Osteocyte (in vitro differentiated cells): ENCODE measurements around the gene SMIM33. TPM values are rescaled to one million over a fixed set of nuclear protein-coding genes. Genes with fewer than 3 reads are reported as not detected.
A peak's percentile ranks its signal among the peaks of the same experiment; 100 is the strongest.

ENCODE experiments used
- DNase-seq: peaks from one replicate; pipeline ENCODE4 v3.0.0; 2021; ENCODE audit warnings: mixed read lengths; ENCODE audit not compliant: unreplicated experiment; ENCODE audit errors: extremely low spot score
- H3K27ac Mint-ChIP-seq: one replicate; pipeline ENCODE4 v1.8.0; 2021; ENCODE audit warnings: mild to moderate bottlenecking, mixed read lengths; ENCODE audit not compliant: unreplicated experiment
- H3K27me3 Mint-ChIP-seq: one replicate; pipeline ENCODE4 v1.8.0; 2021; ENCODE audit warnings: mixed read lengths; ENCODE audit not compliant: unreplicated experiment
- H3K36me3 Mint-ChIP-seq: one replicate; pipeline ENCODE4 v1.8.0; 2021; ENCODE audit warnings: mixed read lengths; ENCODE audit not compliant: unreplicated experiment
- H3K4me1 Mint-ChIP-seq: one replicate; pipeline ENCODE4 v1.8.0; 2021; ENCODE audit warnings: mixed read lengths; ENCODE audit not compliant: unreplicated experiment
- H3K4me3 Mint-ChIP-seq: one replicate; pipeline ENCODE4 v1.8.0; 2021; ENCODE audit warnings: mild to moderate bottlenecking, moderate library complexity, mixed read lengths; ENCODE audit not compliant: unreplicated experiment
- H3K9me3 Mint-ChIP-seq: one replicate; pipeline ENCODE4 v1.8.0; 2021; ENCODE audit warnings: mixed read lengths; ENCODE audit not compliant: unreplicated experiment
- CTCF ChIP-seq: fragments of 200-600 bp; sonication (generic); IDR thresholded peaks from 2 replicates; pipeline ENCODE4 v1.5.0; 2021; ENCODE audit warnings: antibody characterized with exemption, mild to moderate bottlenecking, moderate library complexity
- total RNA-seq: library from RNA; stranded (reverse); gene quantifications from 2 replicates; pipeline ENCODE4 v1.2.1, GENCODE V29; 2021

Gene SMIM33
- total RNA-seq, 1 donor from 2014 or later = not detected

- H3K27ac Mint-ChIP-seq = no peak overlapping the region
- peaks cover 41% of the 10 kb centered on the region for H3K4me1 Mint-ChIP-seq
- no peaks in the 10 kb centered on the region for H3K36me3 Mint-ChIP-seq
- H3K9me3 Mint-ChIP-seq = no peaks in the 10 kb centered on the region
- TF ChIP-seq CTCF = no peak
- H3K27me3 Mint-ChIP-seq = no peaks in the 10 kb centered on the region
- no peak overlapping the region for H3K4me3 Mint-ChIP-seq
- no peak for DNase-seq
These were observed 9.6 kb upstream of the SMIM33 start for GRCh38 chr5:139461176-139461575.

DNA sequence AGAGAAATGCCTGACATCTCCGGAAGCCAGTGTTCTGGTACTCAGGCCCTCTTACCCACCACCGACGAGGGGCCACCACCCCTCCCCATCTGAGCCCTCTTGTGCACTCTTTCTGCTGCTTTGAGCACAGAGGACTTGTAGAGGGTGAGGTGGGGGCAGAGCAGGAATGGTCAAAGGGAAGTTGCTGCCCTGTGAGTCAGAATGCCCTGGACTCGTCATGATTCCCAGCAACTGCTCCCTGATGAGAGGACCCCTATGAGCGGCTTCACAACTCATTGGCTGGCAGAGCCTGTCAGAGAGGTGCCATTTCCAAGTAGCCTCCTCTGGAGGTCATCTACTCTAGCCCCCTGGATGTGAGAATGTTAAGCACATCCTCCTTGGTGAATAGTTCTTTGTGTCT lies 9.1 kb upstream of the SMIM33 start:
- no peaks in the 10 kb centered on the region for H3K27me3 Mint-ChIP-seq
- H3K4me3 Mint-ChIP-seq = no peak overlapping the region
- no peak for TF ChIP-seq CTCF
- no peaks in the 10 kb centered on the region for H3K9me3 Mint-ChIP-seq
- H3K36me3 Mint-ChIP-seq = no peaks in the 10 kb centered on the region
- no peak for DNase-seq
- H3K27ac Mint-ChIP-seq = peak overlapping the region; percentile 18
- H3K4me1 Mint-ChIP-seq = peaks cover 41% of the 10 kb centered on the region

DNA sequence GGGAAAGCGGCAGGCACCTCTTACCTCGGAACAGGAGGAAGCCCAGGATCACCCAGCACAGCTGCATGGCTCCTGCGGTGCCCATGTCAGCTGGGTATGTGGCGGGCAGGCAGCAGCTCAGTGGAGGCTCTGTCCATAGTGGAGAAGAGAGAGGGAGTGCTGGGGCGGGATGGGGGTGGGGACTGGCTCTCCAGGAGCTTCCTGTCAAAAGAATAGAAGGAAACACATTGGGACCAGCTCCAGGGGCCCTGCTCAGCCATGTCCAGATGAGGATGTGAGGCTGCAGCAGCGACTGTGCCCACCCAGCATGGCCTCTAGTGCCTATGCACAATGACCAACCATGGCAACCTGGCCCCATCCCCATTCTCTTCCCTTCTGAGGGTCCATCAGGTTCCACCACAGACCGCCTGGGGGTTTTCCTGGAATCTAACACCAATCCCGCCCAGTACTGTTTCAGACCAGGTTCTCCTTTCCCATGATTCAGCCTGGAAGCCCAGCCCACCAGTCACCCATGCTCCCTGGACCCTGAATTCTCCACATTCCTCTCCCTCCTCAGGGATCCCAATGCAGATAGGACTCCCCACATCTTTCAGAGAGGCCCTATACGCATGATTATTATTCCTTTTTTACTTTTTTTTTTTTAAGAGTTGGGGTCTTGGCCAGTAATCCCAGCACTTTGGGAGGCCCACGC lies 8.1 kb upstream of the SMIM33 start, which contains the start of gene ECSCR:
Gene ECSCR (minus strand): TSS at position 158 of the 691 bp plus-strand sequence. CDS start 73 bp downstream, at position 85.
- no peaks in the 10 kb centered on the region for H3K36me3 Mint-ChIP-seq
- no peaks in the 10 kb centered on the region for H3K27me3 Mint-ChIP-seq
- no peak for TF ChIP-seq CTCF
- H3K4me1 Mint-ChIP-seq = peaks cover 41% of the 10 kb centered on the region
- H3K9me3 Mint-ChIP-seq = no peaks in the 10 kb centered on the region
- no peak within 1 kb of the TSS for H3K4me3 Mint-ChIP-seq
- no peak for DNase-seq
- peak within 1 kb of the TSS; percentile 18 for H3K27ac Mint-ChIP-seq

GRCh38 chr5:139468421-139468931 lies 2.3 kb upstream of the SMIM33 start:
- Mint-ChIP-seq H3K27ac (no peak overlapping the region), H3K27me3 (no peaks in the 10 kb centered on the region), H3K36me3 (no peaks in the 10 kb centered on the region), H3K4me1 (peaks cover 17% of the 10 kb centered on the region), H3K4me3 (no peak overlapping the region), H3K9me3 (no peaks in the 10 kb centered on the region)
- DNase-seq = no peak
- TF ChIP-seq CTCF = no peak

DNA sequence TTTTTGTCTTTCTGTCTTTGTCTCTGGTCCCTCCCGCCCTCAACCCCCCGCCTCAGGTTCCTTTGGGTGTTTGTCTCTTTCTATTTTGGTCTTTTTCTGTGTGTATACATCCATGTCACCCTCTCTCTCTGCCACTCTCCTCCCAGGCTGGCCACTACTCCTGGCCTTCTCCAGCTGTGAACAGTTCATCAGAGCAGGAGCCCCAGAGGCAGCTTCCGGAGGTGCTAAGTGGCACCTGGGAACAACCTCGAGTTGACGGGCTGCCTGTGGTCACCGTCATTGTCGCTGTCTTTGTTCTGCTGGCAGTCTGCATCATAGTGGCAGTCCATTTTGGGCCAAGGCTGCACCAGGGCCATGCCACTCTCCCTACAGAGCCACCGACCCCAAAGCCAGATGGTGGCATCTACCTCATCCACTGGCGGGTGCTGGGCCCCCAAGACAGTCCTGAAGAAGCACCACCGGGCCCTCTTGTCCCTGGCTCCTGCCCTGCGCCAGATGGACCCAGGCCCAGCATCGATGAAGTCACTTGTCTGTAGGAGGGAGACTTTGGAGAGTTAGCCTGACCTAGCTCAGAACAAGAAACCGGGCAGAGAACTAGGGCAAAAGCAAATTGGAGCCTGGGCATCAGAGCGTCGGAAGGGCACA lies 1.7 kb downstream of the SMIM33 start:
- Mint-ChIP-seq H3K9me3 (no peaks in the 10 kb centered on the region), H3K4me3 (no peak overlapping the region), H3K36me3 (peaks cover 5% of the 10 kb centered on the region), H3K4me1 (peaks cover 32% of the 10 kb centered on the region), H3K27ac (peak overlapping the region; percentile 74), H3K27me3 (no peaks in the 10 kb centered on the region)
- TF ChIP-seq CTCF = no peak
- DNase-seq = no peak
